Activated T-cell treated with anti-CD3 and anti-CD28 coated beads for 1 hour (primary cell): Measurements from ENCODE around the gene TSC22D2.

ENCODE experiments used
- DNase-seq: peaks from one replicate; pipeline ENCODE4 v3.0.0-alpha.2; 2020; ENCODE audit warnings: low read depth

The TSC22D2 gene

DNA sequence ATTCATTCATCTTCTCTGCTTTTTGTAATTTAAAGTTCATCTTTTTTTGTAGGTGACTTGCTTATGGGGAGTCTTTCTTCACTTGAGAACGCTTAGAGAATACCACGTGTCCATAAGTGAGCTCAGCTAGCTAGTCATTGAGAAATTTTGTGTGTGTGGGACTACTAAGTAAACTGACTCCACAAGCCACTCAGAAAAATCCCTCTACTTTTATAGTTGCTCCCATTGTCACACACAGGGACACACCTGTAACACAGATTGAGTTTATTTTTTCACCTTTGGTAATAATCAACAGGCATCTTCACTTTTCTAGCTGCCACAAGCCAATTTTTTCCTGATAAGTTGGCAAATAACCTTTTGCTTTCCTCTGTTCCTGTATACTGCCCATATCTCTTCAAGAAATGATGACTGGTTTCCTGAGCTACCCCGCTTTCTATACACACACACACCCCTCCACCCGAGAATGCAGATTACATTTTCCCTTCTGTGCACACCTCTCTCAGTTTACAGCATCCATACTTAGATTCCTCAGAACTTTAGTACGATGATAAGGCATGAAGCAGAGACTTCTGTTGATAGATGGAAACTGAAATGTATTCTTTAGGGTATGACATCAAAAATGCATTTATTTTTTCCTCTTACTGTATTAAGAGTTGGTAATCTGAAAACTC is 4.6 kb downstream of the TSC22D2 start:
- no peak for DNase-seq

DNA sequence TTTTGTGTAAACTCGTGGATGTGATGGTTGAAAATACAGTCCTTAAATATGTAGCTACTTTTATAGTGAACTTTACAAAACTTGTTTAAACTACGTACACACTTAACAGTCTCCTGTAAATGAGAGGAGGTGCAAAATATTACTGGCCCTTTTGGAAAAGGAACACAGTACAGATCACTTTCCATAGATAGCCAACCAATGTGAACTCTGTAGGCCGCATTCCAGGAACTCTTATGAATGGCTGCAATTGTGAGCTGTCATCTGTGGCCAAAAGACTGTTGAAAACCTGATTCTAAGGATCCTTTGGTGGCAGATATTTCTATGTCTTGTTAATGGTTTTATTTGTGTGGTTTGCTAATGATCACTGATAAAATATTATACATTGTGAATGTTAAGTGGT is 6.2 kb downstream of the TSC22D2 start:
- no peak for DNase-seq

DNA sequence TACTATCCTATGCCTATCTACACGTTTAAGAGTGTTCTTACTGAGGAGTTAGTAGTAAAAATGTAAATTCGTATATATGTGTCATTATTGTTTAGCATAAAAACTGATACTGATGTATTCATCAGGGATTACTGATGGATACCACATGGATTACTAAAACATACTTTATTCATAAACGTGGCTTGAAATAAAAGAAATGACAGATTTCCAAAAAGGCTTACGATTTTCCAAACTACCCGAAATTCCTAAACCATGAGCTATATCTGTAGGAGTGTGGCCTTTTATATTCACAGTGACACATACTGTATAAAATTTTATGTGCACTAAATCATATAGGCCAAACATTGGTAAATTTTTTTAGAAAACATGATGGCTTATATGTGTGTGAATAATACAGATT is 6.9 kb downstream of the TSC22D2 start:
- no peak for DNase-seq

DNA sequence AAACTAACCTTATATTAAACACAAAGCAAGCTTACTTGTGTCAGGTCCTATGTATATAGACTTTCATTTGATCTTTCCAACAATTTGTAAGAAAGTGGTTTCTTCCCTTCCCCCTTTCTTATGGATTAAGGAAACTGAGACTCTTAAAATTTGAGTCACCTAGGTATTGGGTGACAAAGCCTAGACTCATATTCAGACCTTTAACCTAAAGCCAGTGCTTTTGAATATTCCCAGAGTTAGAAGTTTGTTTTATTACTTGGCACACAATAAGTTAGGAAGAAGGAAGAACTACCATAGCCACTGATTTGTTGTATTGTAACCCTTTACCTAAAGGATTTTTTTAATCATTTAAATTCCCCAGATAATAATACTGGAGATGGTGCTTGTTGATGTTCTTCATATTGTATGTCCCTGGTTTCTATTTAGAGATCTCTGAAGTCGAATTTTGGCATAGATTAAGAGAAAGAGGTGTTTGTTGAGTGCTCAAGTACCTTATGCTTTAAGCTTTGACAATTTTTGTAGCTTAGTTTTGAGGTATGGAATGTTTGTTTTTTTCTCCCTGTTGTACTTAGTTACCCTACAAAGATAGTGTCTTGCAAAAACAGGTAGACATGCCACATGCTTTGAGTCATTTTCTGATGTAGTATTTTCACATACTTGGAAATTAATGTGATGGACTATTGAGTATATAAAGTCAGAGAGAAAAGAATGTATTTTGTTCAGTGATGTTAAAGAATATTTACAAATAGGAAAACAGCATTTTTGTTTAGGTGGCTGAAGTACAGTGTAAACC is 11.2 kb downstream of the TSC22D2 start:
- no peak for DNase-seq

DNA sequence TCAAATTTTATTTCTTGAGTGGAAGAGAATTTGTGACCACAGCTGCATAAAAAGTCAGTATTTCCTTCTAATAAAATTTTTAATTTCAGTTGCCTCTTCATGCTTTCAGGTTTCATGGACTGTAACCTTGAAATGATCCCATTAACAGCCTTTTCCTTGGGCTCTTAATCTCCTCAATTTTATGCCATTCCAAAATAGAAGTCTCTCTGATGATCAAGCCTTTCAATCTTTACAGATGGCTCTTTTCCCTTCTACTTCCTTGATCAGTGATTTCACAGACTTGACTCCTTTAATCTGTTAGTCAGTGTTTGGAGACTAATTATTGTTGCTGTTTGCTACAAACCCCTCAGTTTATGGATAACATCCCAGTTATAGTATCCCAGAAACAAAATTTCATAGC is 11.9 kb downstream of the TSC22D2 start:
- no peak for DNase-seq

DNA sequence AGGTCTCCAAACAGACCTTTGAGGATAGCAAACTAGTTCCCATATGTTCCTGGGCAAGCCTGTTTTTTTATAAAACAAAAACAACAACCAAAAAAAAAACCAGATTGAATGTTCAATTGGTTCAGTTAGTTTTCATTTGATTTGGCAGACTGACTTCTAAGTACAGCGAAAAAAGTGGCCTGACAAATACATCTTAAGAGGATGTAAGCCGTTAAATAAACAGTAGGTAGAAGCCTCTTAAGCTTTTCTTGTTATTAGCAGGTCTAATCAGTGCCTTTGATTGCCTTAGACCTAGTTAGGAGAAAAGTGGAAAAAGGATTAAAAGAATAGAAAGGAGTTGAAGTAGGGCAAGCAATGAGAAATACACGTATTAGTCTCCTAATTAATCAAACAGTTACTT is 13.2 kb downstream of the TSC22D2 start:
- no peak for DNase-seq

DNA sequence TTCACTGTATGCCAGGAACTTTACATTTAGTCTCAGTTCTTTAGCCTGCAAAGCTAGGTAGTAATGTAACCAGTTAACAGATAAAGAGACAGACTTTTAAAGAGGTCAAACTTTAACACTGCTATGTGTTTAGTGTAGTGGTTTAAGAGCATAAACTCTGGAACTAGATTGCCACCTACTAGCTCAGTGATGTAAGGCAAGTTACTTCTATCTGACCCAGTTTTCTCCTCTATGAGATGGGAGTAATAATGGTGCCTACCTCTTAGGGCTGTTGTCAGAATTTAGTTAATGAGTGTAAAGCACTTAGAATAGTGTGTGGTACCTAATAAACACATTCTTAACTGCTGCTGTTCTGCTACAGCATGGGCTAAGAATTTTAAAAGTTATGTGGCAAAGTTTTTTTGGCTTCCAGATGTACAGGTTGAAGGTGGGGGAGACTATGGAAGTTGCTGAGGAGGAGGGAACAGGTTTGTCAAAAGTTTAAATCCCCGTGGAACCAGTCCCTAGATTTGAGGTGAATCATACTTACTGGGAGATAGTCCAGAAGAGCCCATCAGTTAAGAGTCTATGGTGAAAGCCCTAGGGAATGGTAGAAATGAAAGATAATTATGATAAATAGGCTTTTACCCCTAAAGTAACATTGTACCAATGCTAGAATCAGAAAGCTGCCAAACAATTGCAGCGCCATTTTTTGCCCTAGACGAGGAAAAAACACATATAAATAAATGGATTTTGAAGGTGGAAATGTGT is 13.9 kb downstream of the TSC22D2 start:
- DNase-seq, result no peak

DNA sequence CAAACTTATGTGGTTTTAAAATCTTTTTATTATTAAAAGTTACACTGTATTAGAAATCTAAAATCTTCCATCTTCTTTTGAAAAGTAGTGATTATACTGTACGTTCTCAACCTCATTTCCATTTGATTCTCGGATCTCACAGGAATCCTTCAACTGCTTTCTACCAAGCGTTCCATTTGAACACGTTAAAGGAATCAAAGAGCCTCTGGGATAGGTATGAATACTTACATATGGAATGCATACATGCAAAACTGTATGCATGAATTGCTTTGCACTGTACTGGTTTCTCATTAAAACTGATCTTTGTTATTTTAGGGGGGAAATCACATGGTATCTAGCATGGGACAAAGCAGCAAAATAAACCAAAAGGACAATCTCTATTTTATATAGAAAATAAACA is 14.8 kb downstream of the TSC22D2 start:
- no peak for DNase-seq

DNA sequence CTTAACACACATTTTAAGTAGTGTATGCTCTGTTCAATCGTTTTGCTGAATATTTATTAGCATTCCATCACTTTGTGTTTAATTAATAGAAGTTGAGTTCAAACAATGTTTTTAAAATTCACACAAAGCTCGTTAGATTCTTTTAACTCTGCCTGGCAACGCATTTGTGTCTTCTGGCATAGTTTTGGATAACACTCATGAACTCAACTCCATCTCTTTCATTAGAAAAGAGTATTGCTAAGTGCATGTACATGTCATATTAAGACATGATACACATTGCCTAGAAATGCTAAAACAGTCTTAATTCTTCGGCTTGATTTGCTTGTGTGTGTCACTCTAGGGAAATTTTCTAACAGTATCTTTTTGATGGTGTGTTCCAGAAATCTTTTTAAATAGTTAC is 15.7 kb downstream of the TSC22D2 start:
- DNase-seq, result no peak

DNA sequence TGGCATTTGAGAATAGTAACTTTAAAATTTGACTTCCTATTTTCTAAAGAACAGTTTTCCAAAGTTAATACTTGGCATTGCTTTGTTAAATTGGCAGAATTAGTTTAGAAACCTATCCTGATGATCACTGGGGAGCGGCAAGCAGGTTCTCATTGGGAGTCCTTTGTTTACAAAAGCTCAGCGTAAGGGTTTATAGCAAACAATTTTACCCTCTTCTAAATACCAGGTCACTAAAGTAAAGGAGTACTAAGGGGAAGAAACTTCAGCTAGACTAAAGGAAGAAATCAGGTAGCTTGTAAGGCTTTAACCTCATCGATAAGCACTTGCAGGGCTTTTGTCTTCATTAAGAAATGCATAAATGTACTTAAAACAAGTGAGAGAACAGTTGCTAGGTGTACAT is 18.2 kb downstream of the TSC22D2 start:
- no peak for DNase-seq

DNA sequence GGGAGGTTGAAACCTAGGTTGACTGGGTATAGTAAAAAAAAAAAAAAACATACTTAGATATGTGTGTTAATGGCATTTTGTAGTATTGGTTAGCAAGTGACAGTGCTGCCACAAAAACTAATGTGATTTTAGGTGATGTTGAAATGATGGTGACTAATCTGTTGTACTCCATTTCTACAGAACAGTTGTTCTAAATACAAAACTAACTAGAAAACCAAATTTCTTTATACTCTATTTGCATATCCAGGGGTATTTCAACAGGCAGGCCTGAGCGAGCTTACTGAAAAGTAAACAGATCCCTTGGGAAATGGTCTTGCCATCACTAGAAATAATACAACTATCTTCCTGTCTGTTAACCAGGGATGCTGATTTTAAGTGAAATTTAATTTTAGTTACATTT is 20.5 kb downstream of the TSC22D2 start:
- DNase-seq, result no peak

DNA sequence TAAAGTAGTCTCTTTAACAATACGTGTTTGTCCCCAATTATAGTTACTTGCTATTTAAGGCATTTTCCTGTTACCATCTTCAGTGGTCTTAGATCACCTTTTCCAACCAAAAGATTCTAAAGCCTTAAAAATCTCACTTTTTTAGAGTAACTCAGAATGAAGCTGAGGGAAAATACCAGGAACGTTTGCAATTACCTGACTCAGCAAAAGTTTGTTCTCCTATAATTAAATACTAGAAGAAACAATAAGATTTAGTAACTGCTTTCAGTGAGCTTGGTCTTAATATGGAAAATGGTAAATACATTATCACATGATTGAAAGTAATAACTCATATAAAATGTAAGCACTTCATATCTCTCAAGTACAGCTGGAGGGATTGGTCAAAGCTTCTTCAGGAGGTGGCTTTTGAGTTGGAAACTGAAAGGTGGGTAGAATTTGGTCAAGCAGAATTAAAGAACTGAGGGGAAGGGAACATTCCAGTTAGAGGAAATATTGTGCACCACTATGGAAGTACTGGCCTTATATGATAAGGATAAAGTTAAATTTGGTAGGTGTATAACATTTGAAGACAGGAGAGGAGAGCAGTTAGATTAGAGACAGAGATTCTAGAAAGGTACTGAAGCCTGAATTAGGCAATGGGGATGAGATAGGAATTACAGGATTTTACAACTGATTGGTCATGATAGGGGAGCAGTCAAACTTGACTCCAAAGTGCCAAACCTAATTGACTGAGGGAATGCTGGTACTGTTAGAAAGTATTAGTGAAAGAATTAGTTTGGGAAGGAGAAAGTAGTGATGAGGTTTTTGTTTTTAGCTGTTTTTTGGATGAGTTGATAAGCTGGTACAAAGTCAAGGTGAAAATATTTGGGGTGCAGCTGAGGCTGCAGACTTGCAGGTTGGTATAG is 21.9 kb downstream of the TSC22D2 start:
- no peak for DNase-seq

DNA sequence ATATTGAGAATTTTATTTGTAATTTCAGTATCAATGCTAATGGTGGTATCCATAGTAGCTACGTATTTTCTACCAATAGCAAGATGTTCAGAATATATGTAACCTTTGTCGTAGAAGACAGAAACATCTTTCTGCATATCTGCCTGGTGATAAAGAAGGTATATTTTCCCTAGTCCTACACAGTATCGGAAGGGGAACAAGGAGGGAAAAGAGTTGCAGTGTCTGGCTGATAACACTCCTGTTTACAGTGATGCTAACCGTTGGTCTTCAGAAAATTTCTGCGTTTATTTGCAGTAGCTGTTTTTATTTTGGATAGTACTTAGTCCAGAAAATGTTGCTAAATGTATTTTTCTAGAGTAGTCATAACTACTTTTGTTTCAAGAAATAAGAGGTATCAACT is 25.2 kb downstream of the TSC22D2 start:
- DNase-seq, result no peak

DNA sequence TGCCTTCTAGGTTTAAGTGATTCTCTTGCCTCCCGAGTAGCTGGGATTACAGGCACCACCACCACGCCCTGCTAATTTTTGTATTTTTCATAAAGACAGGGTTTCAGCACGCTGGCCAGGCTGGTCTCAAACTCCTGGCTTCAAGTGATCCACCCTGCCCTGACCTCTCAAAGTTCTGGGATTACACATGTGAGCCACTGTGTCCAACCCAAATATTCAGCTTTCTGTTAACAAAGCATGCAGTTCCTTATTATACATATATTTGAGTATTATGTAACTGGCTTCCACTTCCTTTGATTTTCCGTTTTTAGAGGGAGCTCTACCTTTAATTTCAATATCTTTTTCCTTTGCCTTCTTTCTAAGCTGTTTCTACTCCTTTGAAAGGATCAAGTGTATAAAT is 26.1 kb downstream of the TSC22D2 start:
- DNase-seq, result no peak

DNA sequence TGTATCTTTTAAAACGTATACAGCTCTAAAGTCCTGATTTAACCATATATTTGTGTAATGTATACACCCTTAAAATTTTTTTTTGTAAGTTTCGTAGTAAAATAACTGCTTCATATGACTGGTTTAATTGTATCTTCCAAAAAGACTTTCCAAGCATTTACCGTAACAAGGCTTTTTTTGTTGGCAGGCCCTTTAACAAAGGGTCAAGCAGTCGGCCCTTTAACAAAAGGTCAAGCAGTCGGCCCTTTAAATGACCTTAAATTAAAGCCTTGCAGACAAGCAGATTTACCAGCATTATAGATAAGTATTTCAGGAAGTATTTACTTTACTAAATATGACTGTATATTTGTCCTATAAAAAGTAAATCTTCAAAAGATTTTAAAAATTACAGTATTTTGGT is 28.1 kb downstream of the TSC22D2 start:
- DNase-seq, result no peak

DNA sequence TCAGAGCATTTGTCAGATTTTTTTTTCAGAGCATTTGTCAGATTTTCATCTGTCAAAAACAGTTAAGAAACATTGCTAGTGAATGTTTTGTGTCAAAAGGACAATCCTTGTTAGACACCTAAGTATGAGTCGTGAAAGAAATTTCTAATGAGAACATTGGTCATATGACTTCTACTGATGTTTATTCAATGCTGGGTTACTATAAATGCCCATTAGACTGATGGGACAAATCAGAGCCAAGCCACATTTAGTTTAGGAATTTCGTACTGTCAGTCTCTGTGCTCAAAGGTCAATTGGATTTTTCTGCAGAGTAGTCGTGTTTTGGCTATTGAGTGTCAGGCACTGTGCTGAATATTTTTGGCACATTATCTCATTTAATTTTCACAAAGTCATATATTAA is 31.6 kb downstream of the TSC22D2 start:
- DNase-seq, result no peak

DNA sequence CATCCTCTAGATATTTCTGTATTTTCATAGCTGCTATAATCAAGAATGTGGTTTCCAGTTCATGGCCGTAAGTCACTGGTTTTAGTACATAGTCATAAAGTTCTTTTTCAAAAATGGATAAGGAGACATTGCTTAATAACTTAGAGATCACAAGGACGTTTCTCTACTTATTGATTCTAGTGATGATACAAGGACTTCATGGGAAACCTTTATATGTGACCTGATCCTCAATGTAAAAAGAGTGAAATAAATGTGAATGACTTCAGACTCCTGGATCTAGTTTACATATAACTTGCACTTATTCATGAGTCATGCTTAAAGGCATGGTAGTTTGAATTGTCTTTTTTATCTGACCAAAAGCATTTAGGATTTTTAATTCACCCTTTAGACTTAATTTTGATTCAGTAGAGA is 35.2 kb downstream of the TSC22D2 start:
- DNase-seq, result no peak

DNA sequence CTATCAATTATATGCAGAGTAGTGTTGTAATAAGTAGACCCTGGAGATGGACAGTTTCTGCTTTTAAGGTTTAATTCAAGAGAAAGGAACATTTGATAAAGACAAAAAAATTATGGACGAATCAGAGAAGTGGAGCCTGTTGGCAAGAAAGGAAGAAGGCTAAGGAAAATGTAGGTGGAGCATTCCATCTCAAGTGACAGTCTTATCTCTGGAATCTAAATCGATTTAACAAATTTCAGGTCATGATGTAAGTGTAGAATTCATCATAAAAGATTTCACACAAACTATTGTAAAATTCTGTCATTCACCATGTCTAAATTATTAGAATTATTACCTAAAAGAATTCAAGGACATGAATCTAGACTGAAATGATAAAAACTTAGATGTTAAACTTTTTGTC is 36.3 kb downstream of the TSC22D2 start:
- DNase-seq, result no peak

DNA sequence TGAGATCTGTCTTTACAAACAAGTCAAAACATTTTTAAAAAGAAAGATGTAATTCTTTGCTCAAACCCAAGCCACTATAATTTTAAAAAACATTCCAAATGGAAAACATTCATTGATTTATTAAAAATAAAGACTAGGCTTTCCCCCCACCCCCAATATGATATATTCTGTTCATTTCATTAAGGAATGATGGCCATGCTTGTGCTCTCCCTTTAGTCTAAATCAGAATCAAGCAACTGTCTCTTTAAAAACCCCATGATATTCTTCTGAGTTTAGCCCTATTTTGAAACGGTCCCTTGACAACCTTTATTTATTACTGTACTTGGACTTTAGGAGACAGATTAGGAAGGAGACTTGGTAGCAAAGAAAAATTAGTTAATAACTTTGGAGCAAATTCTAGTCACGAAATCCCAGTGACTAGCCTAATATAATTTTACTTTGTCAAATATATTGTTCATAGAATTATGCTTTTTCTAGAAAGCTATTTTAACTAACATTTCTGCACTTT is 38.4 kb downstream of the TSC22D2 start:
- DNase-seq, result no peak

DNA sequence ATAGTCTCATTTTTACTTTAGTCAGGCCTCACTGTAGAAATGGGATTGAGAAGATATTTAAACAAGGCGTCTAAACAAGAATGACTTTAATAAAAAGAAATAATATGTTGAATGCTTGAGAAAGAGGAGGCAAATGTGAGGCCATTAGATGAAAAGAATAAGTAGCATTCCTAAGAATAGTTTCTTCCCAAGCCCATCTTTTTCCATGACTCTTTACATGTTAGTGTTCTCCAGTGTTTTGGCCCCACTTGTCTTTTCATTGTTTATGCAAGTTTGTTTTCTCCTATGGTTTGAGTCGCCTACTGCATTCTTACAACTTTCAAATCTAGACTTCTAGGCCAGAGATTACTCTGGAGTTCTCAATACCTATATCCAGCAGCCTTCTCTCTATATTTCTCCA is 39.0 kb downstream of the TSC22D2 start:
- no peak for DNase-seq

DNA sequence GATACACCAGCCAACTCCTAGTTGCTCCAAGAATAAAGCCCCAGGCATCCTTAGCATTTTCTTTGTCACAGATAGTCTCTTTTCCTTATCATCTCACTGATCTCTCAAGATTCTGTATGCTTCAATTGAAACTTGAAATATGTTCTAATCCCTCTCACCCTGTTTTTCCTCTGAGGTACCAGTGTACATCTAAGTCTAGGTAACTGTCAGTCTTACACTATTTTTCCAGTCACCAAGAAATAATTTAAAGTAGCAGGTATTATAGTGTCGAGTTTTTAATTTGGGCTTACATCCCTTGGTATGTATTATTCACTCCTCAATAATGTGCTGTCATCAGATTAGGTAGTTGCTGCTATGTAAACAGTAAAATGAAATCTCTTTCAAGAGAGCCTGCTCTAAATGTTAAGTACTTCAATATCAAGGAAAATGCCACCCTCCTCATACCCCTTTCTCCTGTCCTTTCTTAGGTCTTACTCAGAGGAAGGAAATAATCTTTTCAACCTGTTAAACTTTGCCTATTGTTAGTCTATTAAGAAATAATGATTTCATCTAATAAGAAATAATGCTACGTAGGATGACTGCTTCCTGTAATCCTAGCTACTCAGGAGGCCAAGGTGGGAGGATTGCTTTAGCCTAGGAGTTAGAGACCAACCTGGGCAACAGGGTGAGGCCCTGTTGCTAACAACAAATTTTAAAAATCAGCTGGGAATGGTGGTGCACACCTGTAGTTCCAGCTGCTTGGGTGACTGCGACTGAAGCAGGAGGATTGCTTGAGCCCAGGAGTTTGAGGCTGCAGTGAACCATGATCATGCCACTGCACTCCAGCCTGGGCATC is 39.8 kb downstream of the TSC22D2 start:
- DNase-seq, result no peak
